ENCODE measurements around the gene PTX3.

PTX3 gene

GRCh38 chr3:157414861-157415260, 21.8 kb upstream of the PTX3 start:
- no peaks in the 10 kb centered on the region for H3K4me1 ChIP-seq (ENCODE audit: control insufficient read depth in 1 of 2, insufficient read depth in 1 of 2, low read depth in 1 of 2, low read length in 1 of 2)
- no peak overlapping the region for H3K27ac ChIP-seq
- H3K36me3 ChIP-seq, result no peaks in the 10 kb centered on the region
- no peaks in the 10 kb centered on the region for H3K27me3 ChIP-seq
- H3K9me3 ChIP-seq, result no peaks in the 10 kb centered on the region
- no peak for TF ChIP-seq CTCF (IDR thresholded peaks at IDR 0.05)
- no peak overlapping the region for H3K4me3 ChIP-seq (ENCODE audit: low read depth in 1 of 2, low read length in 1 of 2)

- Histone ChIP-seq H3K4me1 (ENCODE audit: control insufficient read depth in 1 of 2, insufficient read depth in 1 of 2, low read depth in 1 of 2, low read length in 1 of 2) (no peaks in the 10 kb centered on the region), H3K27ac (no peak overlapping the region), H3K36me3 (no peaks in the 10 kb centered on the region), H3K27me3 (no peaks in the 10 kb centered on the region), H3K9me3 (no peaks in the 10 kb centered on the region), H3K4me3 (ENCODE audit: low read depth in 1 of 2, low read length in 1 of 2) (no peak overlapping the region)
- TF ChIP-seq CTCF (IDR thresholded peaks at IDR 0.05), result no peak
Measured at GRCh38 chr3:157416347-157417087, 20.1 kb upstream of the PTX3 start.

- no peaks in the 10 kb centered on the region for H3K4me1 ChIP-seq (ENCODE audit: control insufficient read depth in 1 of 2, insufficient read depth in 1 of 2, low read depth in 1 of 2, low read length in 1 of 2)
- H3K4me3 ChIP-seq (ENCODE audit: low read depth in 1 of 2, low read length in 1 of 2), result no peak overlapping the region
- no peak for TF ChIP-seq CTCF (IDR thresholded peaks at IDR 0.05)
- H3K36me3 ChIP-seq, result no peaks in the 10 kb centered on the region
- no peak overlapping the region for H3K27ac ChIP-seq
- no peaks in the 10 kb centered on the region for H3K27me3 ChIP-seq
- no peaks in the 10 kb centered on the region for H3K9me3 ChIP-seq
Measured at GRCh38 chr3:157417247-157417646, 19.4 kb upstream of the PTX3 start.

DNA sequence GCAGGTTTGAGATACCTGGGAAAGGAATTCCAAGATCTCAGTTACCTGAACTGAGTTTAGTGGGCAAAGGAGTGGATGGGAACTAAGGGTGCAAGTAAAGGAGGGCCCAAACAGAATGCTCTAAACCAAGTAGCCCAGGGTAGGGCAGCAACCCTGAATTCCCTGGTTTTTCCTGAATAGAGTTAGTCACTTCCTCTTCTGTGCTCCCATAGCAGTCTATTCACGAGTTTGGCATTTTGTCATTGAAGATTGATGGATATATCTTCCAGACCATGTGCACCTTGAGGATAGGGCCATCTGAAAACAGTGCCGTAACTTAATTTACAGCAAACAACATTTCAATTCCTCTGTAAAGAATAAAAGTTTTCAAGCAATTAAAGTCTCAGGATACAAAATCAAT, 18.5 kb upstream of the PTX3 start:
- no peaks in the 10 kb centered on the region for H3K9me3 ChIP-seq
- H3K36me3 ChIP-seq, result no peaks in the 10 kb centered on the region
- H3K4me1 ChIP-seq (ENCODE audit: control insufficient read depth in 1 of 2, insufficient read depth in 1 of 2, low read depth in 1 of 2, low read length in 1 of 2), result no peaks in the 10 kb centered on the region
- H3K4me3 ChIP-seq (ENCODE audit: low read depth in 1 of 2, low read length in 1 of 2), result no peak overlapping the region
- no peaks in the 10 kb centered on the region for H3K27me3 ChIP-seq
- no peak for TF ChIP-seq CTCF (IDR thresholded peaks at IDR 0.05)
- H3K27ac ChIP-seq, result no peak overlapping the region

DNA sequence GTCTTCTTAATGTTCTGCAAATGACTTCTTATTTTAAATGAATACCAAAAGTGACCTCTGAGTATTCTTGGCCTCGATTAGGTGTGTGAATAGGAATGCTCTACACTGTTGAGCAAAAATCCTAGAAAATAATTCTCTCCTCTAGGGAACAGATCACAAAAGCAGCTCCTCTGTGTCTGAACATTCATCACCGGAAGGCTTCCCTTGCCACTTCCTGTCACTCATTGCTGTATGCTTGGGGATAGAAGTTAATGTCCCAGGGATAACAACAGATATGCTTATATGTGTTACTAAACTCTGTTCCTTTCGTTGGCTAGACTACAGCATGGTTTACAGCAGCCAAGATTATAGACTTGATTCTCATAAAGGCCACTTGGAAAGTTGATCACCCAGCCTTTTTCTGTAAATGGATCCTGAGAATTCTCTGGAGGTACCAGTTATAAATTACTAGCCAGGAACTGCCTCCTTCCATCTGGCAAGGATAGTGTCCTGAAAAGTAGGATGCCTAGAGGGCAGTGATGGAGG, 16.0 kb upstream of the PTX3 start:
- H3K4me3 ChIP-seq (ENCODE audit: low read depth in 1 of 2, low read length in 1 of 2), result no peak overlapping the region
- no peaks in the 10 kb centered on the region for H3K4me1 ChIP-seq (ENCODE audit: control insufficient read depth in 1 of 2, insufficient read depth in 1 of 2, low read depth in 1 of 2, low read length in 1 of 2)
- TF ChIP-seq CTCF (IDR thresholded peaks at IDR 0.05), result no peak
- no peaks in the 10 kb centered on the region for H3K36me3 ChIP-seq
- H3K27me3 ChIP-seq, result no peaks in the 10 kb centered on the region
- H3K9me3 ChIP-seq, result no peaks in the 10 kb centered on the region
- H3K27ac ChIP-seq, result no peak overlapping the region
